Thoracic aorta endothelial cell (primary cell): Measurements from ENCODE around the gene WDR48. TPM values are rescaled to one million over a fixed set of nuclear protein-coding genes. Genes with fewer than 3 reads are reported as not detected.

Experiments
- small RNA-seq: library from RNA; depleted of rRNA; stranded (forward); fragments of <200 nt; gene quantifications from one replicate; pipeline ENCODE3, GENCODE V24; 2012
- total RNA-seq: library from RNA; depleted of rRNA; stranded (reverse); fragments of >200 nt; gene quantifications from 2 replicates; pipeline ENCODE4 v1.2.3, GENCODE V29; 2012

The WDR48 gene
- total RNA-seq = 35.2 and 37.9 TPM in 2 replicates

GRCh38 chr3:39051649-39052561 is at the start of gene WDR48, which contains the start of gene SCN11A:
WDR48 (plus strand) TSS chr3:39052016; CDS start chr3:39052026, 10 bp downstream.
SCN11A (minus strand) TSS chr3:39051944; CDS start chr3:38950362, 101,582 bp downstream.

GRCh38 chr3:39107388-39108199 is 55.8 kb downstream of the WDR48 start, which contains the start of the genes GORASP1 and TTC21A:
GORASP1 (minus strand) TSS chr3:39107627; CDS start chr3:39107541, 86 bp downstream.
TTC21A (plus strand) TSS chr3:39107680; CDS start chr3:39107838, 158 bp downstream.

Small RNA genes lying within 50 kb of the gene (small RNA-seq; reads per million reads assigned to genes)
- not detected for gene RNU6-1227P

Other genes with a start within 250 kb of the WDR48 start
- gene SCN10A, start 235.8 kb upstream of the WDR48 start, total RNA-seq = 0.13 and 0.29 TPM in 2 replicates
- 0.14 and 0.27 TPM in 2 replicates for gene SCN11A, start 72 bp upstream of the WDR48 start, total RNA-seq
- gene GORASP1, start 55.6 kb downstream of the WDR48 start, total RNA-seq = 37.5 and 46.5 TPM in 2 replicates
- 3.2 and 3.9 TPM in 2 replicates for gene TTC21A, start 55.7 kb downstream of the WDR48 start, total RNA-seq
- gene CSRNP1, start 101.6 kb downstream of the WDR48 start, total RNA-seq = 14.5 and 17.1 TPM in 2 replicates
- not detected in 2 replicates for gene XIRP1, start 140.6 kb downstream of the WDR48 start, total RNA-seq
- gene CX3CR1, start 228.0 kb downstream of the WDR48 start, total RNA-seq = not detected in 2 replicates